H1 (cell line): ENCODE measurements around the gene GFAP.

Experiments used
- CBX5 ChIP-seq: fragments of 300-800, 300-1000 bp; sonication (generic); IDR thresholded peaks from 2 replicates; pipeline ENCODE4 v1.7.1; 2016; ENCODE audit warnings: antibody characterized with exemption, low read length, low read depth
- CEBPB ChIP-seq: IDR thresholded peaks from 2 replicates; pipeline ENCODE4 v1.6.1; 2012; ENCODE audit warnings: low read depth, low read length
- EP300 ChIP-seq, 2 experiments: IDR thresholded peaks; 1 replicate in 1 of 2; 2 replicates in 1 of 2; pipeline ENCODE4 v1.6.1; 2011 to 2012; ENCODE audit warnings: low read depth in 2 of 2, low read length in 2 of 2, mild to moderate bottlenecking in 2 of 2, borderline replicate concordance in 1 of 2, inconsistent platforms in 1 of 2, moderate library complexity in 1 of 2
- EZH2 ChIP-seq: fragments of 200-600 bp; sonication (generic); IDR thresholded peaks from 2 replicates; pipeline ENCODE4 v1.7.1; 2012; ENCODE audit warnings: low read depth, mild to moderate bottlenecking, moderate library complexity, low read length, inconsistent platforms; ENCODE audit not compliant: severe bottlenecking
- GABPA ChIP-seq: IDR thresholded peaks from 2 replicates; pipeline ENCODE4 v1.6.1; 2011; ENCODE audit warnings: mild to moderate bottlenecking, low read length, moderate library complexity, borderline replicate concordance; ENCODE audit not compliant: insufficient read depth
- HDAC6 ChIP-seq: IDR thresholded peaks from one replicate; pipeline ENCODE4 v1.7.1; 2012; ENCODE audit warnings: low read depth, mild to moderate bottlenecking, inconsistent platforms, low read length, moderate library complexity
- MAFK ChIP-seq: IDR thresholded peaks from 2 replicates; pipeline ENCODE4 v1.6.1; 2012; ENCODE audit warnings: low read depth, mild to moderate bottlenecking, improper control_type of control experiment, low read length
- NRF1 ChIP-seq: IDR thresholded peaks from 2 replicates; pipeline ENCODE4 v1.6.1; 2011; ENCODE audit warnings: mild to moderate bottlenecking, low read depth, low read length, improper control_type of control experiment
- POLR2A ChIP-seq, 2 experiments: IDR thresholded peaks; 1 replicate in 1 of 2; 2 replicates in 1 of 2; pipeline ENCODE4 v1.6.1; 2011; ENCODE audit warnings: low read depth in 2 of 2, low read length in 2 of 2, mild to moderate bottlenecking in 2 of 2; ENCODE audit errors: control extremely low read depth in 1 of 2
- SIN3A ChIP-seq, 2 experiments: IDR thresholded peaks in 1 of 2; conservative IDR thresholded peaks in 1 of 2; 2 replicates each; pipeline ENCODE4 v1.6.1; 2011 to 2012; ENCODE audit warnings: low read length in 2 of 2, improper control_type of control experiment in 1 of 2, low read depth in 1 of 2, mild to moderate bottlenecking in 1 of 2
- TAF1 ChIP-seq: IDR thresholded peaks from 2 replicates; pipeline ENCODE4 v1.6.1; 2011; ENCODE audit warnings: mild to moderate bottlenecking, low read depth, low read length
- TCF12 ChIP-seq: IDR thresholded peaks from 2 replicates; pipeline ENCODE4 v1.6.1; 2011; ENCODE audit warnings: low read depth, mild to moderate bottlenecking, low read length
- YY1 ChIP-seq: IDR thresholded peaks from 2 replicates; pipeline ENCODE4 v1.6.1; 2011; ENCODE audit warnings: low read depth, mild to moderate bottlenecking, low read length
- TF ChIP-seq, protein P1 (sequence below), 3 experiments: IDR thresholded peaks; 1 replicate in 2 of 3; 2 replicates in 1 of 3; pipeline versions ENCODE4 v1.5.1 to v1.6.1; 2011; ENCODE audit warnings: low read length in 3 of 3, mild to moderate bottlenecking in 3 of 3, inconsistent platforms in 2 of 3, low read depth in 1 of 3, moderate library complexity in 1 of 3; ENCODE audit not compliant: insufficient read depth in 1 of 3; ENCODE audit errors: control extremely low read depth in 1 of 3

DNA sequence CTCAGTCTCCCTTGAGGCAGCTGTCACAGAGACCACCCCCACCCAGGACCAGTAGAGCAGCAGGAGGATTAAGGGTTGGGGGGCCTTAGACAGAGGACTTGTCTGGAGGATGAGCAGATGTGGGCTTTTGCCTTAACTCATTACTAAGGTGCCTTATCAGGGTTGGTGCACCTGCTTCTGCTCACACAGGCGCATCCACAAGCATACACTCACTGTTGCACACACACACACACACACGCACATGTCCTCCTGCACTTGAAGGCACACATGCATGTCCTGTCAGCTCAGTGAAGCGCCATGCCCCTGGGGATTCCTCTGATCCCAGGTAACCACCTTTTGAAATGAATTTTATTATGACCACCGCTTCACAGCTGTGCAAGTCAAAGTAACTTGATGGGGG is 1.2 kb downstream of the GFAP start:
- TF ChIP-seq GABPA = no peak
- no peak for TF ChIP-seq CBX5
- TF ChIP-seq, protein P1, sequence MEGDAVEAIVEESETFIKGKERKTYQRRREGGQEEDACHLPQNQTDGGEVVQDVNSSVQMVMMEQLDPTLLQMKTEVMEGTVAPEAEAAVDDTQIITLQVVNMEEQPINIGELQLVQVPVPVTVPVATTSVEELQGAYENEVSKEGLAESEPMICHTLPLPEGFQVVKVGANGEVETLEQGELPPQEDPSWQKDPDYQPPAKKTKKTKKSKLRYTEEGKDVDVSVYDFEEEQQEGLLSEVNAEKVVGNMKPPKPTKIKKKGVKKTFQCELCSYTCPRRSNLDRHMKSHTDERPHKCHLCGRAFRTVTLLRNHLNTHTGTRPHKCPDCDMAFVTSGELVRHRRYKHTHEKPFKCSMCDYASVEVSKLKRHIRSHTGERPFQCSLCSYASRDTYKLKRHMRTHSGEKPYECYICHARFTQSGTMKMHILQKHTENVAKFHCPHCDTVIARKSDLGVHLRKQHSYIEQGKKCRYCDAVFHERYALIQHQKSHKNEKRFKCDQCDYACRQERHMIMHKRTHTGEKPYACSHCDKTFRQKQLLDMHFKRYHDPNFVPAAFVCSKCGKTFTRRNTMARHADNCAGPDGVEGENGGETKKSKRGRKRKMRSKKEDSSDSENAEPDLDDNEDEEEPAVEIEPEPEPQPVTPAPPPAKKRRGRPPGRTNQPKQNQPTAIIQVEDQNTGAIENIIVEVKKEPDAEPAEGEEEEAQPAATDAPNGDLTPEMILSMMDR (IDR thresholded peaks at IDR 0.05; ENCODE audit: control extremely low read depth in 1 of 3, insufficient read depth in 1 of 3, low read depth in 1 of 3, low read length in 3 of 3) = no peak
- no peak for TF ChIP-seq CEBPB
- no peak for TF ChIP-seq HDAC6
- no peak for TF ChIP-seq EP300 (IDR thresholded peaks at IDR 0.05; ENCODE audit: borderline replicate concordance in 1 of 2, low read depth in 2 of 2, low read length in 2 of 2)
- no peak for TF ChIP-seq TAF1
- no peak for TF ChIP-seq MAFK
- TF ChIP-seq EZH2 = no peak
- no peak for TF ChIP-seq TCF12
- TF ChIP-seq POLR2A (IDR thresholded peaks at IDR 0.05; ENCODE audit: control extremely low read depth in 1 of 2, low read depth in 2 of 2, low read length in 2 of 2) = no peak
- no peak for TF ChIP-seq SIN3A (conservative IDR thresholded peaks at IDR 0.05 in 1 of 2, IDR thresholded peaks at IDR 0.05 in 1 of 2; ENCODE audit: low read depth in 1 of 2, low read length in 2 of 2)
- no peak for TF ChIP-seq YY1
- no peak for TF ChIP-seq NRF1
